Gastroesophageal sphincter (tissue), 4 donors: ENCODE data around the gene OR1L8. TPM values are rescaled to one million over a fixed set of nuclear protein-coding genes. Genes with fewer than 3 reads are reported as not detected.
"Not testable (repeated sequence)": the region's sequence is repeated elsewhere in the genome, so short reads cannot be mapped to it uniquely, and the experiment has no call there.

Experiments used
- ATAC-seq: fragments of 150-250 bp; one replicate; pipeline ENCODE4 v1.9.1; 2016; ENCODE audit warnings: mild to moderate bottlenecking, moderate library complexity
- H3K27ac ChIP-seq, 4 donors: fragments of 200-600 bp; sonication (generic) in 3 of 4; 1 replicate in 3 of 4; 2 replicates in 1 of 4; pipeline ENCODE4 v1.5.1; 2016 to 2019
- H3K27me3 ChIP-seq: fragments of 200-600 bp; sonication (generic); one replicate; pipeline ENCODE4 v1.5.1; 2019
- H3K36me3 ChIP-seq, 2 donors: fragments of 200-600 bp; sonication (generic); one replicate each; pipeline ENCODE4 v1.5.1; 2019; ENCODE audit warnings: control low read depth in 1 of 2
- H3K4me1 ChIP-seq, 3 donors: fragments of 200-600 bp; sonication (generic); 1 replicate in 2 of 3; 2 replicates in 1 of 3; pipeline ENCODE4 v1.5.1; 2016 to 2019; ENCODE audit warnings: control low read depth in 2 of 3
- H3K4me3 ChIP-seq, 2 donors: fragments of 200-600 bp; sonication (generic); one replicate each; pipeline ENCODE4 v1.5.1; 2019; ENCODE audit warnings: mild to moderate bottlenecking in 1 of 2, moderate library complexity in 1 of 2
- H3K9me3 ChIP-seq, 3 donors: fragments of 200-600 bp; sonication (generic); one replicate each; pipeline ENCODE4 v1.5.1; 2017 to 2019; ENCODE audit warnings: control low read depth in 2 of 3
- CTCF ChIP-seq, 4 experiments: fragments of 200-600 bp in 2 of 4; fragments of 450-650 bp in 2 of 4; sonication (generic) in 1 of 4; IDR thresholded peaks; one replicate each; pipeline ENCODE4 v1.5.1; 2017 to 2019; ENCODE audit warnings: antibody characterized with exemption in 4 of 4, mild to moderate bottlenecking in 2 of 4, moderate library complexity in 2 of 4
- EP300 ChIP-seq: sonication (generic); formaldehyde crosslinking; IDR thresholded peaks from one replicate; pipeline ENCODE4 v1.6.1; 2017; ENCODE audit warnings: antibody characterized with exemption, mild to moderate bottlenecking
- POLR2A ChIP-seq, 2 donors: fragments of 450-650 bp; IDR thresholded peaks; one replicate each; pipeline ENCODE4 v1.6.1; 2017; ENCODE audit warnings: antibody characterized with exemption in 2 of 2, mild to moderate bottlenecking in 2 of 2, moderate library complexity in 1 of 2
- POLR2AphosphoS5 ChIP-seq: sonication (generic); formaldehyde crosslinking; IDR thresholded peaks from one replicate; pipeline ENCODE4 v1.6.1; 2017; ENCODE audit warnings: antibody characterized with exemption
- WGBS, 2 donors: methylation state at CpG; one replicate each; pipeline ENCODE4 v1.1.5; 2018; ENCODE audit warnings: low coverage in 1 of 2; 5-methylcytosine and 5-hydroxymethylcytosine counted together
- total RNA-seq, 4 donors: library from RNA; depleted of rRNA; stranded (reverse); fragments of >200 nt; gene quantifications; one replicate each; pipeline ENCODE4 v1.1.0, GENCODE V29; 2016

OR1L8 gene
- total RNA-seq, result not detected

- not testable (repeated sequence) for H3K36me3 ChIP-seq, H3K27me3 ChIP-seq, H3K9me3 ChIP-seq, H3K4me1 ChIP-seq, H3K27ac ChIP-seq, ATAC-seq, H3K4me3 ChIP-seq
- 81 to 89% methylated on average over 5 to 8 of the region's 8 CpGs for WGBS, 2 donors
These were observed at the start of gene OR1L8 for GRCh38 chr9:122583284-122583683. TSS of gene OR1L8 (minus strand) at chr9:122583384. CDS start at chr9:122568477, 14,907 bp downstream.

GRCh38 chr9:122619996-122620395 lies 36.8 kb upstream of the OR1L8 start:
- Histone ChIP-seq H3K4me1 (no peaks in the 10 kb centered on the region), H3K9me3 (peaks cover 0 to 4% (median 0%) of the 10 kb centered on the region in 3 donors), H3K36me3 (no peaks in the 10 kb centered on the region), H3K27ac (no peak overlapping the region), H3K27me3 (no peaks in the 10 kb centered on the region), H3K4me3 (no peak overlapping the region)
- no peak for TF ChIP-seq CTCF (IDR thresholded peaks at IDR 0.05)
- TF ChIP-seq POLR2A (IDR thresholded peaks at IDR 0.05), result no peak
- no peak for TF ChIP-seq POLR2AphosphoS5
- no peak for TF ChIP-seq EP300
- WGBS, 2 donors, result 66 to 77% methylated on average over 5 to 7 of the region's 7 CpGs
- no peak for ATAC-seq

GRCh38 chr9:122614362-122614761 lies 31.2 kb upstream of the OR1L8 start, which contains the start of gene OR1Q1:
TSS of gene OR1Q1 (plus strand) at chr9:122614738. CDS start at chr9:122614738, 0 bp downstream.
- Histone ChIP-seq H3K4me3 (no peak within 1 kb of the TSS), H3K4me1 (no peaks in the 10 kb centered on the region), H3K36me3 (no peaks in the 10 kb centered on the region), H3K9me3 (peaks cover 0 to 4% (median 0%) of the 10 kb centered on the region in 3 donors), H3K27me3 (no peaks in the 10 kb centered on the region), H3K27ac (no peak within 1 kb of the TSS)
- no peak for TF ChIP-seq POLR2A (IDR thresholded peaks at IDR 0.05)
- TF ChIP-seq CTCF (IDR thresholded peaks at IDR 0.05), result no peak
- no peak for TF ChIP-seq EP300
- TF ChIP-seq POLR2AphosphoS5, result no peak
- WGBS, 2 donors, result 50 to 76% methylated on average over 1 of the region's 1 CpG
- ATAC-seq, result no peak

GRCh38 chr9:122609804-122610203 lies 26.6 kb upstream of the OR1L8 start:
- Histone ChIP-seq H3K27ac (no peak overlapping the region), H3K4me3 (no peak overlapping the region), H3K4me1 (no peaks in the 10 kb centered on the region), H3K36me3 (no peaks in the 10 kb centered on the region), H3K9me3 (no peaks in the 10 kb centered on the region), H3K27me3 (no peaks in the 10 kb centered on the region)
- no peak for TF ChIP-seq CTCF (IDR thresholded peaks at IDR 0.05)
- TF ChIP-seq POLR2AphosphoS5, result no peak
- no peak for TF ChIP-seq EP300
- TF ChIP-seq POLR2A (IDR thresholded peaks at IDR 0.05), result no peak
- WGBS, 2 donors, result 59 to 65% methylated on average over 4 of the region's 4 CpGs
- no peak for ATAC-seq

- Histone ChIP-seq H3K4me3 (no peak overlapping the region), H3K27me3 (no peaks in the 10 kb centered on the region), H3K4me1 (no peaks in the 10 kb centered on the region), H3K9me3 (peaks cover 0 to 4% (median 0%) of the 10 kb centered on the region in 3 donors), H3K27ac (no peak overlapping the region), H3K36me3 (no peaks in the 10 kb centered on the region)
- TF ChIP-seq CTCF (IDR thresholded peaks at IDR 0.05) (no peak), POLR2A (IDR thresholded peaks at IDR 0.05) (no peak), POLR2AphosphoS5 (no peak), EP300 (no peak)
- WGBS, 2 donors, result 67 to 88% methylated on average over 1 of the region's 1 CpG
- ATAC-seq, result no peak
These were observed 23.4 kb upstream of the OR1L8 start for GRCh38 chr9:122606587-122606986.
